B cell (primary cell): Measurements from ENCODE around the gene ARHGAP23. TPM values are rescaled to one million over a fixed set of nuclear protein-coding genes. Genes with fewer than 3 reads are reported as not detected.

Experiments used
- ATAC-seq: fragments of 200-7000 bp; cut with Tn5 transposase; one replicate; pipeline ENCODE4 v1.10.0; 2021; ENCODE audit warnings: low read depth, mild to moderate bottlenecking, moderate number of reproducible peaks, moderate library complexity
- CTCF ChIA-PET: fragments of 350-600 bp; sonication (Branson Sonifier 250); formaldehyde crosslinking; loops from one replicate; lab custom pipeline; 2021; ENCODE audit warnings: antibody characterized with exemption, inconsistent platforms; lab: Charles Lee
- POLR2A ChIA-PET: fragments of 350-600 bp; sonication (Branson Sonifier 250); formaldehyde crosslinking; loops from one replicate; lab custom pipeline; 2021; ENCODE audit warnings: antibody characterized with exemption; lab: Charles Lee
- DNase-seq: peaks from one replicate; pipeline ENCODE4 v3.0.0; 2013
- H2AFZ ChIP-seq: 2 replicates; pipeline ENCODE4 v1.6.1; 2012; ENCODE audit warnings: mild to moderate bottlenecking, low read depth, low read length; ENCODE audit not compliant: insufficient read depth, poor library complexity, severe bottlenecking
- H3K27ac ChIP-seq, 2 donors: 1 replicate in 1 of 2; 2 replicates in 1 of 2; pipeline ENCODE4 v1.5.1; 2012 to 2013; ENCODE audit warnings: low read length in 2 of 2, mild to moderate bottlenecking in 2 of 2, moderate library complexity in 1 of 2
- H3K27me3 ChIP-seq, 4 experiments: fragments of 200-600 bp in 1 of 4; sonication (generic) in 1 of 4; replicated peaks in 1 of 4; 1 replicate in 2 of 4; 2 replicates in 2 of 4; pipeline versions ENCODE4 v1.6.1 to v1.7.0; 2013 to 2016; ENCODE audit warnings: low read length in 3 of 4, mild to moderate bottlenecking in 2 of 4, mixed read lengths in 1 of 4, moderate library complexity in 1 of 4; ENCODE audit not compliant: insufficient read depth in 4 of 4, control insufficient read depth in 3 of 4; ENCODE audit errors: control extremely low read depth in 1 of 4
- H3K36me3 ChIP-seq, 2 experiments: replicated peaks in 1 of 2; 1 replicate in 1 of 2; 2 replicates in 1 of 2; pipeline versions ENCODE4 v1.6.1 to v1.7.1; 2013; ENCODE audit warnings: low read length in 1 of 2; ENCODE audit not compliant: insufficient read depth in 2 of 2, control insufficient read depth in 1 of 2; ENCODE audit errors: control extremely low read depth in 1 of 2, extremely low read depth in 1 of 2
- H3K4me1 ChIP-seq, 2 donors: fragments of 200-600 bp in 1 of 2; sonication (generic) in 1 of 2; 1 replicate in 1 of 2; 2 replicates in 1 of 2; pipeline versions ENCODE4 v1.5.1 to v1.6.1; 2013 to 2017; ENCODE audit warnings: low read length in 2 of 2; ENCODE audit not compliant: control insufficient read depth in 2 of 2, insufficient read depth in 2 of 2
- H3K4me2 ChIP-seq: replicated peaks from 2 replicates; pipeline ENCODE3; 2012; ENCODE audit warnings: mild to moderate bottlenecking, low read depth, low read length; ENCODE audit not compliant: poor library complexity, severe bottlenecking
- H3K4me3 ChIP-seq, 5 experiments: fragments of 200-600 bp in 1 of 5; sonication (generic) in 1 of 5; 1 replicate in 3 of 5; 2 replicates in 2 of 5; pipeline versions ENCODE4 v1.5.1 to v1.7.0; 2011 to 2016; ENCODE audit warnings: low read length in 4 of 5, mild to moderate bottlenecking in 4 of 5, low read depth in 2 of 5, control low read depth in 1 of 5, moderate library complexity in 1 of 5; ENCODE audit not compliant: insufficient read depth in 1 of 5; ENCODE audit errors: control extremely low read depth in 1 of 5, extremely low read depth in 1 of 5
- H3K79me2 ChIP-seq: fragments of 200-600 bp; sonication (generic); one replicate; pipeline ENCODE4 v1.6.0; 2016; ENCODE audit warnings: low read length; ENCODE audit not compliant: control insufficient read depth, insufficient read depth
- H3K9ac ChIP-seq: fragments of 200-600 bp; sonication (generic); 2 replicates; pipeline ENCODE4 v1.6.1; 2017; ENCODE audit warnings: mild to moderate bottlenecking, low read length, moderate library complexity
- H3K9me3 ChIP-seq, 3 donors: one replicate each; pipeline versions ENCODE4 v1.6.1 to v1.7.1; 2013; ENCODE audit warnings: low read length in 2 of 3; ENCODE audit not compliant: control insufficient read depth in 2 of 3, insufficient read depth in 1 of 3; ENCODE audit errors: control extremely low read depth in 1 of 3
- H4K20me1 ChIP-seq: 2 replicates; pipeline ENCODE4 v1.6.0; 2012; ENCODE audit warnings: mild to moderate bottlenecking, low read length; ENCODE audit not compliant: insufficient read depth, control insufficient read depth, poor library complexity, severe bottlenecking
- H3K27ac Mint-ChIP-seq: one replicate; pipeline ENCODE4 v1.8.0; 2021; ENCODE audit warnings: mixed read lengths
- H3K27me3 Mint-ChIP-seq: one replicate; pipeline ENCODE4 v1.8.0; 2021; ENCODE audit warnings: mixed read lengths
- H3K4me1 Mint-ChIP-seq: one replicate; pipeline ENCODE4 v1.8.0; 2021; ENCODE audit warnings: mixed read lengths
- H3K4me3 Mint-ChIP-seq: one replicate; pipeline ENCODE4 v1.8.0; 2021; ENCODE audit warnings: mixed read lengths
- H3K9me3 Mint-ChIP-seq: one replicate; pipeline ENCODE4 v1.8.0; 2022; ENCODE audit warnings: mixed read lengths; ENCODE audit not compliant: insufficient read depth
- EZH2 ChIP-seq: IDR thresholded peaks from 2 replicates; pipeline ENCODE4 v1.6.1; 2012; ENCODE audit warnings: borderline replicate concordance, low read depth, mild to moderate bottlenecking, moderate library complexity, low read length; ENCODE audit not compliant: insufficient read depth, poor library complexity, severe bottlenecking
- WGBS: methylation state at CpG from one replicate; pipeline ENCODE4 v1.1.5; 2013; ENCODE audit warnings: missing lambda C conversion rate; ENCODE audit not compliant: insufficient coverage; 5-methylcytosine and 5-hydroxymethylcytosine counted together
- intact Hi-C: fragments of 100-400 bp; cut with micrococcal nuclease; formaldehyde crosslinking; loops from one replicate; pipeline ENCODE4 v1.10.0; 2022
- polyA minus RNA-seq: library from RNA; depleted of rRNA, polyadenylated mRNA; stranded (reverse); fragments of >200 nt; gene quantifications from 2 replicates; pipeline ENCODE4 v1.2.3, GENCODE V29; 2012
- polyA plus RNA-seq: library from polyadenylated mRNA; depleted of rRNA; stranded (reverse); fragments of >200 nt; gene quantifications from 2 replicates; pipeline ENCODE4 v1.2.3, GENCODE V29; 2012
- total RNA-seq, 2 donors: library from RNA; stranded (reverse); fragments of 120-200 nt in 1 of 2; gene quantifications; 1 replicate in 1 of 2; 2 replicates in 1 of 2; pipeline versions ENCODE4 v1.2.3 to v1.2.4, GENCODE V29; 2013 to 2022
- TF ChIP-seq, protein P1 (sequence below): fragments of 200-600 bp; IDR thresholded peaks from one replicate; pipeline ENCODE4 v1.8.0; 2022; ENCODE audit warnings: antibody characterized with exemption, mild to moderate bottlenecking

Gene ARHGAP23, protein sequence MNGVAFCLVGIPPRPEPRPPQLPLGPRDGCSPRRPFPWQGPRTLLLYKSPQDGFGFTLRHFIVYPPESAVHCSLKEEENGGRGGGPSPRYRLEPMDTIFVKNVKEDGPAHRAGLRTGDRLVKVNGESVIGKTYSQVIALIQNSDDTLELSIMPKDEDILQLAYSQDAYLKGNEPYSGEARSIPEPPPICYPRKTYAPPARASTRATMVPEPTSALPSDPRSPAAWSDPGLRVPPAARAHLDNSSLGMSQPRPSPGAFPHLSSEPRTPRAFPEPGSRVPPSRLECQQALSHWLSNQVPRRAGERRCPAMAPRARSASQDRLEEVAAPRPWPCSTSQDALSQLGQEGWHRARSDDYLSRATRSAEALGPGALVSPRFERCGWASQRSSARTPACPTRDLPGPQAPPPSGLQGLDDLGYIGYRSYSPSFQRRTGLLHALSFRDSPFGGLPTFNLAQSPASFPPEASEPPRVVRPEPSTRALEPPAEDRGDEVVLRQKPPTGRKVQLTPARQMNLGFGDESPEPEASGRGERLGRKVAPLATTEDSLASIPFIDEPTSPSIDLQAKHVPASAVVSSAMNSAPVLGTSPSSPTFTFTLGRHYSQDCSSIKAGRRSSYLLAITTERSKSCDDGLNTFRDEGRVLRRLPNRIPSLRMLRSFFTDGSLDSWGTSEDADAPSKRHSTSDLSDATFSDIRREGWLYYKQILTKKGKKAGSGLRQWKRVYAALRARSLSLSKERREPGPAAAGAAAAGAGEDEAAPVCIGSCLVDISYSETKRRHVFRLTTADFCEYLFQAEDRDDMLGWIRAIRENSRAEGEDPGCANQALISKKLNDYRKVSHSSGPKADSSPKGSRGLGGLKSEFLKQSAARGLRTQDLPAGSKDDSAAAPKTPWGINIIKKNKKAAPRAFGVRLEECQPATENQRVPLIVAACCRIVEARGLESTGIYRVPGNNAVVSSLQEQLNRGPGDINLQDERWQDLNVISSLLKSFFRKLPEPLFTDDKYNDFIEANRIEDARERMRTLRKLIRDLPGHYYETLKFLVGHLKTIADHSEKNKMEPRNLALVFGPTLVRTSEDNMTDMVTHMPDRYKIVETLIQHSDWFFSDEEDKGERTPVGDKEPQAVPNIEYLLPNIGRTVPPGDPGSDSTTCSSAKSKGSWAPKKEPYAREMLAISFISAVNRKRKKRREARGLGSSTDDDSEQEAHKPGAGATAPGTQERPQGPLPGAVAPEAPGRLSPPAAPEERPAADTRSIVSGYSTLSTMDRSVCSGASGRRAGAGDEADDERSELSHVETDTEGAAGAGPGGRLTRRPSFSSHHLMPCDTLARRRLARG (N-terminal part only)
- 0.12 and 0.83 TPM in 2 replicates for total RNA-seq
- 0.61 TPM for total RNA-seq (2013)
- 0.07 TPM in 1 of 2 replicates, not detected in the other for polyA plus RNA-seq
- polyA minus RNA-seq, result 0.09 and 2.3 TPM in 2 replicates

GRCh38 chr17:38428112-38428642, at the start of gene ARHGAP23:
Gene ARHGAP23, plus strand, starts transcription at chr17:38428464. Its CDS starts 22 bp downstream, at chr17:38428486.
- Histone ChIP-seq H3K27me3 (peaks cover 0 to 56% (median 23%) of the 10 kb centered on the region in 4 experiments), H3K4me2 (peak within 1 kb of the TSS; percentile 100), H3K4me1 (peaks cover 9 to 19% of the 10 kb centered on the region in 2 donors), H2AFZ (peak within 1 kb of the TSS; percentile 77), H4K20me1 (no peaks in the 10 kb centered on the region), H3K9me3 (no peaks in the 10 kb centered on the region), H3K27ac (peak within 1 kb of the TSS in 1 of 2 donors; percentile 9), H3K79me2 (no peaks in the 10 kb centered on the region), H3K4me3 (peak within 1 kb of the TSS; percentile 5 to 65 (median 58)), H3K36me3 (no peaks in the 10 kb centered on the region), H3K9ac (peak within 1 kb of the TSS; percentile 74)
- ChIA-PET POLR2A (no interaction called here), CTCF (interaction anchor here (1.3 kb wide), 1 partner anchor 14 kb away, joined by 5 read pairs; no protein-coding TSS in a partner anchor)
- Mint-ChIP-seq H3K4me1 (peaks cover 21% of the 10 kb centered on the region), H3K27ac (peak within 1 kb of the TSS; percentile 38), H3K4me3 (peak within 1 kb of the TSS; percentile 83), H3K27me3 (peaks cover 41% of the 10 kb centered on the region), H3K9me3 (no peaks in the 10 kb centered on the region)
- peak; percentile 60 for ATAC-seq
- DNase-seq, result peak; percentile 52
- intact Hi-C loops, result loop anchor here (5.0 to 10.0 kb wide), 2 partner anchors 127 to 239 kb away; no protein-coding TSS in a partner anchor
- WGBS, result under 1% methylated on average over 36 of the region's 46 CpGs
- TF ChIP-seq, protein P1, sequence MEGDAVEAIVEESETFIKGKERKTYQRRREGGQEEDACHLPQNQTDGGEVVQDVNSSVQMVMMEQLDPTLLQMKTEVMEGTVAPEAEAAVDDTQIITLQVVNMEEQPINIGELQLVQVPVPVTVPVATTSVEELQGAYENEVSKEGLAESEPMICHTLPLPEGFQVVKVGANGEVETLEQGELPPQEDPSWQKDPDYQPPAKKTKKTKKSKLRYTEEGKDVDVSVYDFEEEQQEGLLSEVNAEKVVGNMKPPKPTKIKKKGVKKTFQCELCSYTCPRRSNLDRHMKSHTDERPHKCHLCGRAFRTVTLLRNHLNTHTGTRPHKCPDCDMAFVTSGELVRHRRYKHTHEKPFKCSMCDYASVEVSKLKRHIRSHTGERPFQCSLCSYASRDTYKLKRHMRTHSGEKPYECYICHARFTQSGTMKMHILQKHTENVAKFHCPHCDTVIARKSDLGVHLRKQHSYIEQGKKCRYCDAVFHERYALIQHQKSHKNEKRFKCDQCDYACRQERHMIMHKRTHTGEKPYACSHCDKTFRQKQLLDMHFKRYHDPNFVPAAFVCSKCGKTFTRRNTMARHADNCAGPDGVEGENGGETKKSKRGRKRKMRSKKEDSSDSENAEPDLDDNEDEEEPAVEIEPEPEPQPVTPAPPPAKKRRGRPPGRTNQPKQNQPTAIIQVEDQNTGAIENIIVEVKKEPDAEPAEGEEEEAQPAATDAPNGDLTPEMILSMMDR, result no peak
- no peak for TF ChIP-seq EZH2
